ENCODE measurements around the gene SORT1. TPM values are rescaled to one million over a fixed set of nuclear protein-coding genes. Genes with fewer than 3 reads are reported as not detected.
"Not testable (repeated sequence)": the region's sequence is repeated elsewhere in the genome, so short reads cannot be mapped to it uniquely, and the experiment has no call there.

SORT1 gene
- polyA plus RNA-seq, 10 donors = 21.9 to 45.5 (median 25.6) TPM

DNA sequence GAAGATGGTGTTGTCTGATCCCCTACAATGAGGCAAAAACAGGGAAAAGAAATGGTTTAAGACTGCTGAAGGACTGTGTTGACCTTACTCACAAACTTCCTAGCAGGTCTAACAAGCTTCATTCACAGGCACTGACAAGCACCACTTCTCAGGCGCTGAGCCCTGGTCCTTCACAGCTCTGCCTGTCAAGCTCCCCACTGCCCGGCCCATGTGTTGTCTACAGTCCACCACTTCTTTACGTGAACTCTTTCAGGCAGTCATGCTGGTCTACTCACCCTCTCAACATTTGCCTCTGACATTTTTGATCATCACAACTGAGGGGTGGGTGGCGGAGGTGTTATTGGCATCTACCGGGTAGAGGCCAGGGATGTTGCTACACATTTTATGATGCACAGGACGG lies 50.2 kb downstream of the SORT1 start:
- no peak for DNase-seq

DNA sequence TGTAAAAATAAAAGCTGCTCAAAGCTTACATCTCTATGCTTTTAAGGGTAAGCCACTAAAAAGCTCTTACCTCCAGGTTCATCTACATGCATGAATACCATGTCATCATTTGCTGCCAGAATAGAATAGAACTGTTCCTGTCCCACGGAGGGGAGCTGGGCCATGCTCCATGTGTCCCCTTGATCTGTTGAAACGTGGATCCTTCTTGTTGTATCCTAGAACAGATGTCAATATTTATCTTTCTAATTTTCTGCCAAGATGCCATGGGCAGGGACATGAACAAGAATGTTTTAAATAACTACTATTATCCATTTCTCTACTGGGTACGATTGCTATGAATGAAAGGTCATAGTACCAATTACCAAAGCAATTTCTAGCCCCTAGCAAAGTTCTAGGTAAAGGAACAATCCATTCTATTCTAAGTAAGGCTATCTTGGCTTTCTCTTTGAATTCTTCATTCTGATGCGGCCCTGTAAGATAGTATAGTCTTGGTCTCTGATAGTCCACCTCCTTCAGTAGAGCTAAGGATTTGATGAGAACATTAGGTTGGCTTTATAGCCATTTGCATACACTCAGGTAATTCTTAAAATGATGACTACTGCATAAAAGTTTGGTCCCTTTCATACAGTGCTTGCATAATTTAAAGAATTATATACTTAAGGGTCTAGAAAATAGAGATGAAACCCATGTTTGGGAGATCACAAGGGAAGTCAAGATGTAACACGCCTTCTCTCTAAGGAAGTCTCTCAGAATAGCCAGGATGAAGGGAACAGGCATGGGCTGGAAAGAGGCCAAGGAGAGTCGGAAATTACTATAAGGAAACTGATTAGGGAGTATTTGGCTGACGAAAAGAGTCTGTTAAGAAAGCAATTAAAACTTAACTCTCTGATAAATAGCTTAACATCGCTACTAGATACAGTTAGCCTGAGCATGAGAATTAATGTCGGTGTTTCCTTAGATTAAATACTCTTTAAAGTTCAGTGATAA lies 55.5 kb downstream of the SORT1 start:
- peak in 1 of 3 donors; percentile 10 for DNase-seq

- no peak for DNase-seq
Observed at GRCh38 chr1:109338608-109339007, 59.1 kb downstream of the SORT1 start.

GRCh38 chr1:109338091-109338490 lies 59.6 kb downstream of the SORT1 start:
- no peak for DNase-seq

DNA sequence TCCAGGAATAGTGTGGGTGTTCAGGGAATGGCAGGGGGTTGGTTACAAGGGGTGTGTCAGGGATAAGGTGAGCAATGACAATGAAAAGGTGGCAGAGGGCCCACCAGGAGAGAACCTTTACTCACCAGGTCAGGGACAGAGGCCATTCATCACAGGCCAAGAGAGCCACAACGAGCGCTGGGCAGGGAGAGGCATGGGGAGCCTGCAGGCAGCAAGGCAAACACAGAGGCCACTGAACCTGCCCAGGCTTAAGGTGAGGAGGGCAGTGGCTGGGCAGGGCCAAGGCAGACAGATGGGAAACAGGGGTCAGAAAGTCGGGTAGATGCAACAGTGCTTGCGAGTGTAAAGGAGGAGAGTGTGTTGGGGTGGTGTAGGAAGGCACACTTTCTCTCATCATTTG lies 62.6 kb downstream of the SORT1 start:
- DNase-seq = no peak

GRCh38 chr1:109331113-109331512 lies 66.6 kb downstream of the SORT1 start:
- no peak for DNase-seq

GRCh38 chr1:109327285-109327684 lies 70.4 kb downstream of the SORT1 start:
- no peak for DNase-seq

GRCh38 chr1:109322974-109323373 lies 74.7 kb downstream of the SORT1 start:
- DNase-seq = no peak

DNA sequence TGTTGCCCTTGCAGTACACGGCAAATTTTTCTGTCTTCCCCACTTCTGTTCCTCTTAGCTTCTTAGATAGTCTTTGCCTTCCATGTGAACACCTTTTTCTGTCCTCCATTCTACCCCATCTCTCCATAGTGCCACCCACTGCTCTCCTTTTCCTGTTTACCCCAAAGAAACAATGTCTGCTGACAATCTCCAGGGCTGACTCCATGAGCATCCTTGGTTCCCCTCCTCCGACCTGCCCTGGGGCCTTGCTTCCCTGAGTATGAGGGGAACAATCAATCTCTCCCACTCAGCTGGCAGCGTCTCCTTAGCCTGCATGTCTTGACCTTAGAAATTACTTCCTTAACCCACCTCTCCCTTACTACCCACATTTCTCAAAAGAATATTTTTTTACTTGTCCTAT lies 78.6 kb downstream of the SORT1 start:
- DNase-seq = no peak

DNA sequence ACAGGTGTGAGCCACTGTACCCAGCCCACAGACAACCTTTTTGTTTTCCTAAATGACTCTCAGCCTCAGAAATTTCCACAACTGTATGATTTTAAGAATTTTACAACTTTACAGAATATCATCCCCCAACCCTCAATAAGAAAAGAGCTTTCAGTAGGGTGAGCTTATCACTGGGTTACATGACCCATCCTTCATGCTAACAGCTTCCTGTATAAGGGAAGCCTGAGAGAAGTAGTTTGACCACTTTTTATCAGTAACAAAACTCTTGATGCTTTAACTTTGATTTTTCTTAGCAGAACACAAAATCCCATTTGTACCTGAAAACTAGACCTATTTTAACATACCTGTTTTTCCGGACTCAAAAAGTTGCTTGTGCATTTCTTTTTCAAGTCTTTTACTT lies 81.2 kb downstream of the SORT1 start:
- no peak for DNase-seq

- no peak for DNase-seq
Observed at GRCh38 chr1:109315288-109315687, 82.4 kb downstream of the SORT1 start.

- DNase-seq = no peak
Observed at GRCh38 chr1:109314795-109315194, 82.9 kb downstream of the SORT1 start.

DNA sequence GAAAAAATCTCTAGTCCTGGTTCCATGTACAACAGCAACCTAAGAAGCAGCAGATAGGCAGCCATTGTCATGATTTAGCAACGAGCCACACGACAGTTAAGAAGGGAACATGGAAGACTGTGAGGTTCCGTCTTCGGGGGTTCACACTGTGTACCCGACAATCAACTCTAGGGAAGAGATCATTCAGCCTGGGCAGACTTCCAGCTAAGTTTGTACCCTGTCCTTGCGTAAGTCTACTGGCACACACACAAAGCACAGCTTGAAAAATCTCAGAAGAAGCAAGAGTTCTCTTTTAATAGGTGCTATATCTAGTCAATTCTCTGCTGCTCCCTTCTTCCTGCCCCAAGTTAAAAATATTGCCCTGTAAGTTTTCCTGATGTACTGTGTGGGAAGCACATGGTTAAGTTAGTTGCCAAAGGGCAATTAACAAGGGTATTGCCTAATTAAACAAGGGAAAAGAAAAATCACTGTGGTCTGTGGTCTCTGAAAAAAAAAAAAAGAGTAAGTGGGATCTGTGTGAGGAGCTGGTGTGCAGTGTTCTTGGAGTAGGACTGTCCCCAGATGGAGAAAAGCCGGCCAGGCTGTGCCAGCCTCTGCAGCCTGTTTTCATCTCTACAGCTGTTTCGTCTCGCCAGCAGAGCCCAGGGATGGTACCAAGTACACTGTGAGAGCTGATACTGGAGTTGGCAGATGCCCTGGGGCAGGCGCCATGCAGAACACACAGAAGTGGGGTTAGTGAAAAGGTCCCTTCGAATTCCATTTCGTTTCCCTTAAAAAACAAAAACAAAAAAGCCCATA lies 84.5 kb downstream of the SORT1 start:
- DNase-seq = no peak

GRCh38 chr1:109312246-109312645 lies 85.5 kb downstream of the SORT1 start:
- DNase-seq = no peak

GRCh38 chr1:109309347-109309746 lies 88.4 kb downstream of the SORT1 start:
- no peak for DNase-seq

GRCh38 chr1:109307274-109308021 lies 90.3 kb downstream of the SORT1 start:
- no peak for DNase-seq

GRCh38 chr1:109306832-109307273 lies 90.9 kb downstream of the SORT1 start, which contains the start of gene MYBPHL:
MYBPHL (minus strand) TSS chr1:109307011; CDS start chr1:109306991, 20 bp downstream.
- DNase-seq = no peak

DNA sequence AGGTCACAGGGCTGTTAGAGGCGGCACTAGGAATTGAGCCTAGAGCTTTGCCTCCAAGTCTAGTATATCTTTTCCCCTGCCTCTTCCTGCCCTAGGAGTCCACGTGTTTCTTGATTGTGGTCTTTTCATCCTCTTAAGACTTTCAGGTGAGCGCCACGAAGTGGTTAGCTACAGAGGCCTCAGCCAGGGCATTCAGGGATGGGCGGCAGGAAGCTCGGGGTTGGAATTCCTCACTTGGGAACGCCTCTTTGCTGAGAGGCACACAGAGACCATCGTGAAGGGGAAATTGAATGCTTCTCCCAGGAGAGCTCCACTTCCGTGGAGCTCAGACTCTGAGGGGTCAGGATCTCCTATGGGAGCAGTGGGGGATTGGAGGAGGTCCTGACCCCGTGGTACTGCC lies 91.7 kb downstream of the SORT1 start:
- not testable (repeated sequence) for DNase-seq

DNA sequence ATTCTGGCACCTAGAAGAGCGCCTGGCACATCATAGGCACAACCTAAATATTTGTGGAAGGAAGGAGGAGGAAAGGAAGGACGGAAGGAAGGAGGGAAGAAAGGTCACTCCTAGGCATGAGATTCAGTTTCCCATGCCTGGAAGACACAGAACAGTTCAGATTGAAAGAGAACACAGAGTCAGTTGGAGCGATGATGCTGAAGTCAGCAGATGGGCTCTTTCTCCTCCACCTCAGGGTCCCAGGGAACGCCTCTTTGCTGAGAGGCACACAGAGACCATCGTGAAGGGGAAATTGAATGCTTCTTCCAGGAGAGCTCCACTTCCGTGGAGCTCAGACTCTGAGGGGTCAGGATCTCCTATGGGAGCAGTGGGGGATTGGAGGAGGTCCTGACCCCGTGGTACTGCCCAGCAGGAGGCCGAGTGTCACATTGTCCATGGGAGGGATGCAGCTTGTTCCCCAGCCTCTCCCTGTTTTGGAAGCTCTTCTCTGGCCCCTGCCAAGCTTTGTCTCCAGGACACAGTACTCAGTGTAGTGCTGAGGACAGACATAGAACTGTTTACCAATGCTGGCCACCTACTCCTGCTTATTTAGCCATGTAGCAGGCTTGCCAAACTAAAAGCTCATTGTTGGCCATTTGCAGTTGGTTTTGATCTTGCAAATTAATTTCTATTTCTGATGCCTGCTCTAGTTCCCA lies 93.3 kb downstream of the SORT1 start:
- DNase-seq = no peak

DNA sequence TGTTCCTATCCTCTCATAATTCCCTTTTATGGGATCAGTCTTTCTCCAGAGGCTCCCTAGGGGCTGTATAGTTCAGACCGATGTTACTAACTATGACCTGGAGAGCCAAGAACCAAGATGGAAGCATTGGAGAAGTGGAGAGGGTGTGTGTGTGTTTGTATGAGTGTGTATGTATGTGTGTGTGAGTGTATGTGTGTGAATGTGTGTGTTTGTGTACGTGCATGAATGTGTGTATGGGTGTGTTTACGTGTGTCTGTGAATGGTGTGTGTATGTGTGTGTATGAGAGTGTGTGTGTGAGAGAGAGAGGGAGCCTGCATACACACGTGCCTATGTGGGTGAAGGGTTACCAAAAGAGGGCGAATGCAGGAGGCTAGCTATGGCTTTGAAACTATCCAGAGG lies 95.8 kb downstream of the SORT1 start:
- DNase-seq = no peak

GRCh38 chr1:109300650-109301151 lies 97.0 kb downstream of the SORT1 start:
- DNase-seq = no peak

Measured in muscle of back (tissue), 11 donors.